H1 (cell line): ENCODE results near the gene PDGFB. TPM values are rescaled to one million over a fixed set of nuclear protein-coding genes. Genes with fewer than 3 reads are reported as not detected.

Experiments used
- CTCF ChIA-PET: fragments of 300-600 bp; sonication (Branson Sonifier 250); formaldehyde crosslinking; loops from one replicate; lab custom pipeline; 2021; ENCODE audit not compliant: partially characterized antibody; lab: Charles Lee
- POLR2A ChIA-PET: fragments of 300-600 bp; sonication (Branson Sonifier 250); formaldehyde crosslinking; loops from one replicate; lab custom pipeline; 2021; ENCODE audit warnings: inconsistent platforms; ENCODE audit not compliant: partially characterized antibody; lab: Charles Lee
- DNase-seq, 2 experiments: peaks; one replicate each; pipeline versions ENCODE4 v3.0.0 to v3.0.0-alpha.2; 2010 to 2022; ENCODE audit warnings: low spot score in 2 of 2, low read depth in 1 of 2, mixed read lengths in 1 of 2
- FAIRE-seq: peaks from 2 replicates; lab custom pipeline; 2011; peaks lifted over from hg19 to GRCh38; lab: Jason Lieb, UNC
- H2AFZ ChIP-seq: 2 replicates; pipeline ENCODE4 v1.8.1; 2012; ENCODE audit warnings: low read length, inconsistent platforms
- H2AK5ac ChIP-seq: 2 replicates; pipeline ENCODE4 v1.6.1; 2013; ENCODE audit warnings: low read depth, low read length
- H2BK120ac ChIP-seq: replicated peaks from 2 replicates; pipeline ENCODE3; 2013; ENCODE audit warnings: low read depth, low read length, inconsistent platforms
- H2BK12ac ChIP-seq: 2 replicates; pipeline ENCODE4 v1.6.1; 2013; ENCODE audit warnings: low read depth, low read length
- H2BK15ac ChIP-seq: 2 replicates; pipeline ENCODE4 v1.6.1; 2013; ENCODE audit warnings: low read length
- H2BK20ac ChIP-seq: 2 replicates; pipeline ENCODE4 v1.6.1; 2013; ENCODE audit warnings: low read length
- H2BK5ac ChIP-seq: 2 replicates; pipeline ENCODE4 v1.6.1; 2013; ENCODE audit warnings: low read depth, low read length
- H3K14ac ChIP-seq: 2 replicates; pipeline ENCODE4 v1.6.1; 2013; ENCODE audit warnings: inconsistent platforms; ENCODE audit not compliant: insufficient read length
- H3K18ac ChIP-seq: 2 replicates; pipeline ENCODE4 v1.6.1; 2013; ENCODE audit warnings: low read length; ENCODE audit errors: extremely low read depth
- H3K23ac ChIP-seq: 2 replicates; pipeline ENCODE4 v1.6.1; 2013; ENCODE audit warnings: inconsistent platforms; ENCODE audit not compliant: insufficient read length
- H3K23me2 ChIP-seq: 2 replicates; pipeline ENCODE4 v1.6.1; 2013; ENCODE audit warnings: low read depth, low read length
- H3K27ac ChIP-seq: 2 replicates; pipeline ENCODE4 v1.6.1; 2011; ENCODE audit warnings: low read depth, low read length, inconsistent platforms
- H3K27me3 ChIP-seq, 4 experiments: replicated peaks in 1 of 4; 1 replicate in 1 of 4; 2 replicates in 3 of 4; pipeline versions ENCODE4 v1.6.1 to v1.8.1; 2011 to 2013; ENCODE audit warnings: low read length in 3 of 4, mild to moderate bottlenecking in 3 of 4, inconsistent platforms in 2 of 4, mixed read lengths in 2 of 4, moderate library complexity in 1 of 4; ENCODE audit not compliant: control insufficient read depth in 3 of 4, insufficient read depth in 3 of 4; ENCODE audit errors: extremely low read depth in 1 of 4
- H3K36me3 ChIP-seq, 4 experiments: 2 replicates each; pipeline versions ENCODE4 v1.6.1 to v1.8.1; 2011 to 2013; ENCODE audit warnings: mild to moderate bottlenecking in 4 of 4, low read length in 3 of 4, moderate library complexity in 2 of 4, control low read depth in 1 of 4, inconsistent platforms in 1 of 4; ENCODE audit not compliant: insufficient read depth in 4 of 4, control insufficient read depth in 2 of 4
- H3K4ac ChIP-seq: replicated peaks from 2 replicates; pipeline ENCODE3; 2013; ENCODE audit warnings: low read length, low read depth, mixed read lengths, inconsistent platforms; ENCODE audit not compliant: insufficient read length
- H3K4me1 ChIP-seq, 4 experiments: replicated peaks in 1 of 4; 1 replicate in 1 of 4; 2 replicates in 3 of 4; pipeline versions ENCODE4 v1.6.1 to v1.8.1; 2011 to 2013; ENCODE audit warnings: low read length in 3 of 4, inconsistent platforms in 2 of 4, mixed read lengths in 1 of 4; ENCODE audit not compliant: insufficient read depth in 4 of 4, control insufficient read depth in 3 of 4
- H3K4me2 ChIP-seq, 2 experiments: 2 replicates each; pipeline versions ENCODE4 v1.6.1 to v1.8.1; 2011 to 2013; ENCODE audit warnings: low read depth in 2 of 2, low read length in 2 of 2, control low read depth in 1 of 2, inconsistent platforms in 1 of 2, mild to moderate bottlenecking in 1 of 2; ENCODE audit not compliant: insufficient read depth in 1 of 2
- H3K4me3 ChIP-seq, 4 experiments: fragments of 200-600, 300-600 bp in 1 of 4; sonication (generic), shearing (Covaris generic), sonication (Bioruptor Twin) in 1 of 4; 2 replicates each; pipeline versions ENCODE4 v1.5.1 to v1.8.1; 2011 to 2016; ENCODE audit warnings: low read length in 4 of 4, low read depth in 3 of 4, control low read depth in 2 of 4, inconsistent platforms in 2 of 4, mild to moderate bottlenecking in 2 of 4, mixed read lengths in 1 of 4, moderate library complexity in 1 of 4; ENCODE audit not compliant: insufficient read depth in 2 of 4; ENCODE audit errors: extremely low read depth in 1 of 4
- H3K56ac ChIP-seq: replicated peaks from 2 replicates; pipeline ENCODE3; 2013; ENCODE audit warnings: low read depth, mild to moderate bottlenecking, mixed read lengths, low read length, inconsistent platforms; ENCODE audit not compliant: insufficient read length
- H3K79me1 ChIP-seq: 2 replicates; pipeline ENCODE4 v1.6.1; 2013; ENCODE audit warnings: low read depth, low read length, control low read depth
- H3K79me2 ChIP-seq, 2 experiments: 2 replicates each; pipeline versions ENCODE4 v1.6.1 to v1.8.1; 2012 to 2013; ENCODE audit warnings: low read length in 2 of 2, mild to moderate bottlenecking in 2 of 2, inconsistent platforms in 1 of 2; ENCODE audit not compliant: insufficient read depth in 2 of 2, control insufficient read depth in 1 of 2
- H3K9ac ChIP-seq, 4 experiments: replicated peaks in 1 of 4; 1 replicate in 1 of 4; 2 replicates in 3 of 4; pipeline versions ENCODE4 v1.6.1 to v1.8.1; 2011 to 2013; ENCODE audit warnings: low read depth in 3 of 4, low read length in 3 of 4, control low read depth in 2 of 4, mild to moderate bottlenecking in 2 of 4, moderate library complexity in 2 of 4, inconsistent platforms in 1 of 4; ENCODE audit errors: extremely low read depth in 1 of 4
- H3K9me3 ChIP-seq, 2 experiments: 2 replicates each; pipeline versions ENCODE4 v1.6.1 to v1.8.1; 2012 to 2013; ENCODE audit warnings: mild to moderate bottlenecking in 2 of 2, moderate library complexity in 2 of 2, control low read depth in 1 of 2, inconsistent platforms in 1 of 2, low read depth in 1 of 2, low read length in 1 of 2, mixed read lengths in 1 of 2; ENCODE audit not compliant: insufficient read depth in 2 of 2
- H4K20me1 ChIP-seq, 2 experiments: replicated peaks in 1 of 2; 2 replicates each; pipeline versions ENCODE3 to v1.8.1; 2011 to 2013; ENCODE audit warnings: inconsistent platforms in 2 of 2, low read length in 2 of 2, mild to moderate bottlenecking in 1 of 2; ENCODE audit not compliant: insufficient read depth in 2 of 2, control insufficient read depth in 1 of 2
- H4K5ac ChIP-seq: 2 replicates; pipeline ENCODE4 v1.6.1; 2013; ENCODE audit warnings: low read length, low read depth, mixed read lengths, inconsistent platforms; ENCODE audit not compliant: insufficient read length
- H4K8ac ChIP-seq: 2 replicates; pipeline ENCODE4 v1.8.0; 2013; ENCODE audit warnings: mild to moderate bottlenecking, moderate library complexity, low read length, inconsistent platforms; ENCODE audit not compliant: insufficient read depth; ENCODE audit errors: extremely low read depth
- H4K91ac ChIP-seq: replicated peaks from 2 replicates; pipeline ENCODE3; 2013; ENCODE audit warnings: low read length, mixed read lengths, inconsistent platforms; ENCODE audit not compliant: insufficient read length
- MAFK ChIP-seq: IDR thresholded peaks from 2 replicates; pipeline ENCODE4 v1.6.1; 2012; ENCODE audit warnings: low read depth, mild to moderate bottlenecking, improper control_type of control experiment, low read length
- WGBS, 2 experiments: shearing (Covaris generic) in 1 of 2; methylation state at CpG; one replicate each; pipeline versions ENCODE4 v1.1.6 to v1.1.7; 2013 to 2015; ENCODE audit warnings: low lambda C conversion rate in 2 of 2, mixed read lengths in 2 of 2, inconsistent platforms in 1 of 2, low coverage in 1 of 2, missing lambda C conversion rate in 1 of 2; ENCODE audit not compliant: insufficient replicate concordance in 2 of 2, insufficient coverage in 1 of 2, insufficient read length in 1 of 2; ENCODE audit errors: extremely low coverage in 1 of 2, missing lambda C conversion rate in 1 of 2; 5-methylcytosine and 5-hydroxymethylcytosine counted together
- polyA plus RNA-seq, 7 experiments: library from polyadenylated mRNA; depleted of rRNA in 3 of 7; stranded (reverse) in 5 of 7; unstranded in 2 of 7; fragments of >200 nt in 5 of 7; fragments of 200-250 nt in 2 of 7; gene quantifications; 1 replicate in 5 of 7; 2 replicates in 1 of 7; 4 replicates in 1 of 7; pipeline versions ENCODE4 v1.2.1 to v1.2.3, GENCODE V29; 2011 to 2013; ENCODE audit warnings: missing spikeins in 2 of 7, mixed read lengths in 2 of 7
- total RNA-seq: library from RNA; stranded (reverse); fragmentation: NEBNext Ultra II Directional; extraction: Animal tissue kit (Norgen Biotek cat#: 25700); gene quantifications from 2 replicates; pipeline ENCODE4 v1.2.1, GENCODE V29; 2021

The PDGFB gene
- total and polyA plus RNA-seq, 2 of the 8 experiments (the other 6 are each of a cell fraction or from before 2014, with no cell fraction given), result 3.9 to 8.5 TPM

- H3K23ac ChIP-seq, result no peak overlapping the region
- H2BK15ac ChIP-seq, result no peak overlapping the region
- no peak overlapping the region for H3K4me2 ChIP-seq
- peak overlapping the region; percentile 96; the same call in 1 of the 2 replicates for H2BK12ac ChIP-seq
- no peak overlapping the region for H3K9ac ChIP-seq
- H4K8ac ChIP-seq, result no peak overlapping the region
- no peak overlapping the region for H3K4ac ChIP-seq
- 84% methylated on average over 7 of the region's 11 CpGs; no CpG with 5 or more reads in 1 of the 2 experiments for WGBS, 2 experiments
- no peak for DNase-seq
- CTCF ChIA-PET, result interaction anchor here (3.0 kb wide), 1 partner anchor 124 kb away, joined by 9 read pairs; no protein-coding TSS in a partner anchor
- FAIRE-seq, result no peak
- no peak overlapping the region for H2BK120ac ChIP-seq
- no peak overlapping the region for H2BK5ac ChIP-seq
- H4K5ac ChIP-seq, result no peak overlapping the region
- peaks cover 0 to 7% (median 0%) of the 10 kb centered on the region in 4 experiments; a peak in 2 of 7 replicates for H3K4me1 ChIP-seq
- H3K9me3 ChIP-seq, result peaks cover 0 to 8% of the 10 kb centered on the region in 2 experiments; a peak in 2 of 4 replicates
- H3K14ac ChIP-seq, result no peak overlapping the region
- H3K18ac ChIP-seq, result no peak overlapping the region
- no peak overlapping the region for H4K91ac ChIP-seq
- no peak overlapping the region for H2AK5ac ChIP-seq
- POLR2A ChIA-PET, result interaction anchor here (0.6 to 4.4 kb wide), 9 partner anchors 10 to 132 kb away, joined by 3 to 31 read pairs (median 3); partner anchors contain the start of gene RPL3
- no peak overlapping the region for H3K56ac ChIP-seq
- H3K23me2 ChIP-seq, result no peaks in the 10 kb centered on the region
- no peaks in the 10 kb centered on the region for H3K79me1 ChIP-seq
- no peak for TF ChIP-seq MAFK
- no peak overlapping the region for H3K27ac ChIP-seq
- H2BK20ac ChIP-seq, result no peak overlapping the region
- H4K20me1 ChIP-seq, result no peaks in the 10 kb centered on the region
- no peaks in the 10 kb centered on the region for H3K27me3 ChIP-seq
- H3K79me2 ChIP-seq, result no peaks in the 10 kb centered on the region
- no peaks in the 10 kb centered on the region for H3K36me3 ChIP-seq
- no peak overlapping the region for H2AFZ ChIP-seq
- no peak overlapping the region for H3K4me3 ChIP-seq
These were observed 59.2 kb downstream of the PDGFB start for GRCh38 chr22:39185601-39186012.
